ENCODE measurements around the gene C9. TPM values are rescaled to one million over a fixed set of nuclear protein-coding genes. Genes with fewer than 3 reads are reported as not detected.

Gene C9
- total and polyA plus RNA-seq, 3 experiments from 2014 or later = not detected

DNA sequence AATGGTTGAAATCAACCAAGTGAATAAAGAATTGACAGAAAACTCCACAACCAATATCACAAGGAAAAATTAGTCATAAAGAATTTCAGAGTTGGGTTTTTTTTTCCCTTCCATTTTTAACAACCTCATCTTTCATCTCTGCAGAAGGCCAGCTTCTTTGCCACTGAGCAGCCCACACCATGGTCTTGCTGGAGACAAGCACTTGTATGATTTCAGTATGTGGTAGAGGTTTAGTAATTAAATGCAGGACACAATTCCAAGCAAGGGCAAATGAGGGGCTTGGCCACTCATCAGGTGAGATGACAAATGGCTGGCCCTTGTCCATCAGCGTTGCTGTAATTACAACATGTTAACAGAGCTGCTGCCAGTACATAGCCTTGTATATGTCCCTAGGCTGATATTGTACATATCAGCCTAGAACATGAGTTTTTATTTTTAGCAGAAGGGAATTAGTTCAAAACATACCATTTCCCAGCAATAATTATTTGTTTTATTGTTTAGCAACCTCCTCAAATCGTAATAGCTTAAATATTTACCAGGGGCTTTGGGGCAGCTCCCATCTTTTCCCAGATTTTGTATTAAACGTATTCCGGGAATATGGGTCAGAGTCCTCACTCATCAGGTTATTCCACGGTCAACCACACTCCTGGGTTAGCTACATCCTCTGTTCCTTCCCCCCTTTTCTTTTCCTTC lies 5.0 kb upstream of the C9 start:
- ChIA-PET POLR2A (no interaction called here), CTCF (no interaction called here)
- DNase-seq = no peak
- H3K4me3 Mint-ChIP-seq = no peak overlapping the region
- Histone ChIP-seq H3K4me3 (ENCODE audit: low read length) (no peak overlapping the region), H3K4me1 (ENCODE audit: insufficient read depth, low read length) (no peaks in the 10 kb centered on the region), H3K27me3 (ENCODE audit: insufficient read depth, low read length, poor library complexity, severe bottlenecking) (no peaks in the 10 kb centered on the region), H3K27ac (ENCODE audit: low read depth, low read length) (no peak overlapping the region), H3K9me3 (ENCODE audit: low read length) (no peaks in the 10 kb centered on the region), H3K36me3 (ENCODE audit: insufficient read depth, low read length) (no peaks in the 10 kb centered on the region)
- no peaks in the 10 kb centered on the region for H3K36me3 Mint-ChIP-seq
- H3K27ac Mint-ChIP-seq = no peak overlapping the region
- peaks cover 0 to 7% (median 7%) of the 10 kb centered on the region in 3 donors for H3K4me1 Mint-ChIP-seq
- no peaks in the 10 kb centered on the region for H3K9me3 Mint-ChIP-seq
- peaks cover 0 to 12% of the 10 kb centered on the region in 2 donors for H3K27me3 Mint-ChIP-seq

GRCh38 chr5:39368116-39368515 lies 3.8 kb upstream of the C9 start:
- H3K36me3 ChIP-seq (ENCODE audit: insufficient read depth, low read length) = no peaks in the 10 kb centered on the region
- Mint-ChIP-seq H3K36me3 (no peaks in the 10 kb centered on the region), H3K27me3 (peaks cover 0 to 13% of the 10 kb centered on the region in 2 donors), H3K4me3 (no peak overlapping the region), H3K4me1 (peaks cover 0 to 7% (median 7%) of the 10 kb centered on the region in 3 donors), H3K9me3 (no peaks in the 10 kb centered on the region), H3K27ac (no peak overlapping the region)
- no peaks in the 10 kb centered on the region for H3K4me1 ChIP-seq (ENCODE audit: insufficient read depth, low read length)
- DNase-seq = no peak
- no peaks in the 10 kb centered on the region for H3K27me3 ChIP-seq (ENCODE audit: insufficient read depth, low read length, poor library complexity, severe bottlenecking)
- no peak overlapping the region for H3K27ac ChIP-seq (ENCODE audit: low read depth, low read length)
- no peaks in the 10 kb centered on the region for H3K9me3 ChIP-seq (ENCODE audit: low read length)
- ChIA-PET POLR2A (no interaction called here), CTCF (interaction anchor here (1.2 kb wide), 1 partner anchor 8 kb away, joined by 3 read pairs; no protein-coding TSS in a partner anchor)
- H3K4me3 ChIP-seq (ENCODE audit: low read length) = no peak overlapping the region

GRCh38 chr5:39367711-39368110 lies 3.4 kb upstream of the C9 start:
- peaks cover 0 to 7% (median 7%) of the 10 kb centered on the region in 3 donors for H3K4me1 Mint-ChIP-seq
- H3K36me3 Mint-ChIP-seq = no peaks in the 10 kb centered on the region
- DNase-seq = no peak
- Histone ChIP-seq H3K4me1 (ENCODE audit: insufficient read depth, low read length) (no peaks in the 10 kb centered on the region), H3K27ac (ENCODE audit: low read depth, low read length) (no peak overlapping the region), H3K4me3 (ENCODE audit: low read length) (no peak overlapping the region), H3K9me3 (ENCODE audit: low read length) (no peaks in the 10 kb centered on the region), H3K27me3 (ENCODE audit: insufficient read depth, low read length, poor library complexity, severe bottlenecking) (no peaks in the 10 kb centered on the region), H3K36me3 (ENCODE audit: insufficient read depth, low read length) (no peaks in the 10 kb centered on the region)
- H3K27ac Mint-ChIP-seq = no peak overlapping the region
- H3K27me3 Mint-ChIP-seq = peaks cover 0 to 13% of the 10 kb centered on the region in 2 donors
- POLR2A ChIA-PET = no interaction called here
- no peak overlapping the region for H3K4me3 Mint-ChIP-seq
- H3K9me3 Mint-ChIP-seq = no peaks in the 10 kb centered on the region
- CTCF ChIA-PET = interaction anchor here (1.2 kb wide), 1 partner anchor 8 kb away, joined by 3 read pairs; no protein-coding TSS in a partner anchor

- Mint-ChIP-seq H3K27me3 (peaks cover 0 to 10% of the 10 kb centered on the region in 2 donors), H3K4me1 (peaks cover 0 to 6% (median 0%) of the 10 kb centered on the region in 3 donors), H3K36me3 (no peaks in the 10 kb centered on the region), H3K9me3 (no peaks in the 10 kb centered on the region), H3K4me3 (no peak overlapping the region), H3K27ac (no peak overlapping the region)
- CTCF ChIA-PET = interaction anchor here (1.0 kb wide), 1 partner anchor 10 kb away, joined by 3 read pairs; no protein-coding TSS in a partner anchor
- no peak overlapping the region for H3K4me3 ChIP-seq (ENCODE audit: low read length)
- H3K9me3 ChIP-seq (ENCODE audit: low read length) = no peaks in the 10 kb centered on the region
- POLR2A ChIA-PET = no interaction called here
- no peaks in the 10 kb centered on the region for H3K36me3 ChIP-seq (ENCODE audit: insufficient read depth, low read length)
- H3K27ac ChIP-seq (ENCODE audit: low read depth, low read length) = no peak overlapping the region
- no peaks in the 10 kb centered on the region for H3K4me1 ChIP-seq (ENCODE audit: insufficient read depth, low read length)
- DNase-seq = no peak
- no peaks in the 10 kb centered on the region for H3K27me3 ChIP-seq (ENCODE audit: insufficient read depth, low read length, poor library complexity, severe bottlenecking)
Measured at GRCh38 chr5:39363217-39363616, 1.1 kb downstream of the C9 start.

DNA sequence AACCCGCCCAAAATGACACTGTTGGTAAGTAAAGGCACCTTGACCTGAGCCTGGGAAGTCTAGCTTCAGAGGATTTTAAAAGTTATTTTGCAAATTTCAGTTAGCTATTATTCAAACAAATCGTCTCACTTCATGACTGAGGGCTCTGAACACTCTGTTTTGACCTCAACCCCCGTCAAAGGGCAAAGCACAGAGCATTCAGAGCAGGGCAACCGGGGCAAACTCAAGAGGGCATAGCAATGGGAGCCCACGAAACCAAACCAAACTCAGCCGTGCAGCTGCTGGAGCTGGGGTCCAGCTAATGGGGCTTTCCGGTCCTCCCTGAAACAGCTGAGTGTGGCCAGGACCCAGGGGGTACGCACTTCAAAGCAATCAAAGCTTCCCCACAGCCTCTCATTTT lies 1.6 kb downstream of the C9 start:
- H3K4me1 ChIP-seq (ENCODE audit: insufficient read depth, low read length) = no peaks in the 10 kb centered on the region
- H3K27me3 ChIP-seq (ENCODE audit: insufficient read depth, low read length, poor library complexity, severe bottlenecking) = no peaks in the 10 kb centered on the region
- no peaks in the 10 kb centered on the region for H3K9me3 Mint-ChIP-seq
- H3K4me3 ChIP-seq (ENCODE audit: low read length) = no peak overlapping the region
- H3K27me3 Mint-ChIP-seq = peaks cover 0 to 10% of the 10 kb centered on the region in 2 donors
- POLR2A ChIA-PET = no interaction called here
- H3K27ac ChIP-seq (ENCODE audit: low read depth, low read length) = no peak overlapping the region
- no peak overlapping the region for H3K27ac Mint-ChIP-seq
- no peaks in the 10 kb centered on the region for H3K36me3 ChIP-seq (ENCODE audit: insufficient read depth, low read length)
- H3K4me1 Mint-ChIP-seq = peaks cover 0 to 6% (median 0%) of the 10 kb centered on the region in 3 donors
- no peaks in the 10 kb centered on the region for H3K9me3 ChIP-seq (ENCODE audit: low read length)
- H3K36me3 Mint-ChIP-seq = no peaks in the 10 kb centered on the region
- DNase-seq = no peak
- no peak overlapping the region for H3K4me3 Mint-ChIP-seq
- CTCF ChIA-PET = interaction anchor here (1.0 kb wide), 1 partner anchor 10 kb away, joined by 3 read pairs; no protein-coding TSS in a partner anchor

DNA sequence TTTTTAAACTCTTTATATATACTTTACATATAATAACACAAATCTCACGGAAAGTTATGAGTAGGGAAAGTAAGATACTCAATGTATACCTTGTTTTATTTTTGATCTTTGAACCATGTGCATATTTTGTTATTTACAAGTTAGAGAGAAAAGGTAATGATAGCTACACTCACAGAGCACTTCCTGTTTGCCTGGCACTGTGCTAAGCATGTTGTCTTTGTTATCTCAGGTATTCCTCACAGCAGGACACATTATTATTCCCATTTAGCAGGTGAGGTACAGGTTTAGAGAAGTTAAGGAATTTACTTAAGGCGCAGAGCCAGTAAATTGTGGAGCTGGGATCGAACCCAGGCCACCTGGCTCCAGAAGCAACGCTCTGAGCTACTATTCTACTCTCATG lies 3.0 kb downstream of the C9 start:
- CTCF ChIA-PET = no interaction called here
- no peak overlapping the region for H3K27ac Mint-ChIP-seq
- no peaks in the 10 kb centered on the region for H3K9me3 ChIP-seq (ENCODE audit: low read length)
- H3K27me3 ChIP-seq (ENCODE audit: insufficient read depth, low read length, poor library complexity, severe bottlenecking) = no peaks in the 10 kb centered on the region
- H3K36me3 Mint-ChIP-seq = no peaks in the 10 kb centered on the region
- no peak for DNase-seq
- no peaks in the 10 kb centered on the region for H3K36me3 ChIP-seq (ENCODE audit: insufficient read depth, low read length)
- H3K4me1 Mint-ChIP-seq = peaks cover 0 to 6% (median 0%) of the 10 kb centered on the region in 3 donors
- no peak overlapping the region for H3K4me3 ChIP-seq (ENCODE audit: low read length)
- no peak overlapping the region for H3K4me3 Mint-ChIP-seq
- H3K9me3 Mint-ChIP-seq = no peaks in the 10 kb centered on the region
- POLR2A ChIA-PET = no interaction called here
- H3K4me1 ChIP-seq (ENCODE audit: insufficient read depth, low read length) = no peaks in the 10 kb centered on the region
- no peak overlapping the region for H3K27ac ChIP-seq (ENCODE audit: low read depth, low read length)
- peaks cover 0 to 3% of the 10 kb centered on the region in 2 donors for H3K27me3 Mint-ChIP-seq

DNA sequence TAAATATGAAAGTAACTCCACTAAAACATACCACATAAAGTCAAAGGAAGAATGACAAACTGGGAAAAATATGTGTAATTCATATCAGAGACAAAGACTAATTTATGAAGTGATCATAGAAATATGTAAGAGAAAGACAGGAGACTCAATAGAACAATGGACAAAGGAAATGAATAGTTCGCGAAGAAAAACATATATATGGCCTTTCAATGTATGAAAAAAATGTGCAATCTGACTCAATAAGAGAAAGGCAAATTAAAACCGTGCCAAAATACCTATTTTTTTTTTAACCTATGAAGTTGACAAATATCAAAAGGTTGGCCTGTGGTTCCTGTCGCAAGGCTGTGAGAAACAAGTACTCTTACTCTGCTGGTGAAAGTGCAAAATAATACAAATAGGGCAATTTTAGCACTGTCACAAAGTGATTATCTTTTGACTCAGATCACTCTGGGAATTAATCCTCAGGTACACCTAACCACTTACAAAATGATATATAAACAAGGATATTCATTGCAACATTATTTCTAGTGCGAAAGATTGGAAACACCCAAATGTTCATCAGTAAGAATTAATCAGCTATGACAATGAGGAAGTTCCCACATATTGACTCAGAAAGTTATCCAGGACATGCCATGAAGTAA lies 3.7 kb downstream of the C9 start:
- peaks cover 0 to 3% of the 10 kb centered on the region in 2 donors for H3K27me3 Mint-ChIP-seq
- H3K9me3 ChIP-seq (ENCODE audit: low read length) = no peaks in the 10 kb centered on the region
- no peak overlapping the region for H3K27ac Mint-ChIP-seq
- no peak for DNase-seq
- H3K36me3 ChIP-seq (ENCODE audit: insufficient read depth, low read length) = no peaks in the 10 kb centered on the region
- H3K4me3 ChIP-seq (ENCODE audit: low read length) = no peak overlapping the region
- peaks cover 0 to 6% (median 0%) of the 10 kb centered on the region in 3 donors for H3K4me1 Mint-ChIP-seq
- H3K27me3 ChIP-seq (ENCODE audit: insufficient read depth, low read length, poor library complexity, severe bottlenecking) = no peaks in the 10 kb centered on the region
- H3K9me3 Mint-ChIP-seq = no peaks in the 10 kb centered on the region
- H3K27ac ChIP-seq (ENCODE audit: low read depth, low read length) = no peak overlapping the region
- POLR2A ChIA-PET = no interaction called here
- H3K36me3 Mint-ChIP-seq = no peaks in the 10 kb centered on the region
- no peaks in the 10 kb centered on the region for H3K4me1 ChIP-seq (ENCODE audit: insufficient read depth, low read length)
- H3K4me3 Mint-ChIP-seq = no peak overlapping the region
- CTCF ChIA-PET = no interaction called here

GRCh38 chr5:39356263-39356662 lies 8.0 kb downstream of the C9 start:
- no peaks in the 10 kb centered on the region for H3K27me3 ChIP-seq (ENCODE audit: insufficient read depth, low read length, poor library complexity, severe bottlenecking)
- Mint-ChIP-seq H3K36me3 (peaks cover 0 to 13% (median 2%) of the 10 kb centered on the region in 3 donors), H3K4me1 (peaks cover 0 to 6% (median 0%) of the 10 kb centered on the region in 3 donors), H3K9me3 (peaks cover 8 to 14% (median 11%) of the 10 kb centered on the region in 5 donors), H3K4me3 (no peak overlapping the region), H3K27me3 (no peaks in the 10 kb centered on the region), H3K27ac (no peak overlapping the region)
- no peaks in the 10 kb centered on the region for H3K9me3 ChIP-seq (ENCODE audit: low read length)
- DNase-seq = no peak
- CTCF ChIA-PET = no interaction called here
- no peaks in the 10 kb centered on the region for H3K4me1 ChIP-seq (ENCODE audit: insufficient read depth, low read length)
- no peak overlapping the region for H3K4me3 ChIP-seq (ENCODE audit: low read length)
- no peaks in the 10 kb centered on the region for H3K36me3 ChIP-seq (ENCODE audit: insufficient read depth, low read length)
- no peak overlapping the region for H3K27ac ChIP-seq (ENCODE audit: low read depth, low read length)
- POLR2A ChIA-PET = no interaction called here

All from CD8-positive, alpha-beta memory T cell (primary cell).